CD14-positive monocyte (primary cell): Measurements from ENCODE around the gene SRMS. TPM values are rescaled to one million over a fixed set of nuclear protein-coding genes. Genes with fewer than 3 reads are reported as not detected.
"Not testable (repeated sequence)": the region's sequence is repeated elsewhere in the genome, so short reads cannot be mapped to it uniquely, and the experiment has no call there.

Experiments
- DNase-seq, 3 donors: peaks; one replicate each; pipeline ENCODE4 v3.0.0-alpha.2; 2011 to 2022
- H2AFZ ChIP-seq: 2 replicates; pipeline ENCODE4 v1.6.0; 2012; ENCODE audit warnings: mild to moderate bottlenecking, low read depth, low read length, inconsistent platforms; ENCODE audit not compliant: insufficient read depth, poor library complexity, severe bottlenecking
- H3K27ac ChIP-seq, 2 donors: 1 replicate in 1 of 2; 2 replicates in 1 of 2; pipeline ENCODE4 v1.5.1; 2012 to 2013; ENCODE audit warnings: low read length in 2 of 2, control low read depth in 1 of 2, inconsistent platforms in 1 of 2, low read depth in 1 of 2, mild to moderate bottlenecking in 1 of 2
- H3K27me3 ChIP-seq, 2 donors: one replicate each; pipeline versions ENCODE4 v1.6.0 to v1.6.1; 2011 to 2013; ENCODE audit warnings: low read length in 2 of 2; ENCODE audit not compliant: control insufficient read depth in 2 of 2, insufficient read depth in 2 of 2
- H3K36me3 ChIP-seq, 2 donors: replicated peaks in 1 of 2; 1 replicate in 1 of 2; 2 replicates in 1 of 2; pipeline versions ENCODE4 v1.5.1 to v1.6.1; 2012 to 2013; ENCODE audit warnings: low read length in 2 of 2, control low read depth in 1 of 2, inconsistent platforms in 1 of 2, mild to moderate bottlenecking in 1 of 2; ENCODE audit not compliant: insufficient read depth in 2 of 2, control insufficient read depth in 1 of 2
- H3K4me1 ChIP-seq, 2 donors: 1 replicate in 1 of 2; 2 replicates in 1 of 2; pipeline versions ENCODE4 v1.5.1 to v1.6.1; 2012 to 2013; ENCODE audit warnings: low read length in 2 of 2, control low read depth in 1 of 2, inconsistent platforms in 1 of 2, mild to moderate bottlenecking in 1 of 2, moderate library complexity in 1 of 2; ENCODE audit not compliant: insufficient read depth in 2 of 2, control insufficient read depth in 1 of 2
- H3K4me2 ChIP-seq: replicated peaks from 2 replicates; pipeline ENCODE3; 2012; ENCODE audit warnings: low read length, moderate library complexity, mild to moderate bottlenecking; ENCODE audit not compliant: poor library complexity, severe bottlenecking; ENCODE audit errors: extremely low read depth
- H3K4me3 ChIP-seq, 3 experiments: fragments of 200-600 bp in 1 of 3; sonication (generic) in 1 of 3; replicated peaks in 1 of 3; 1 replicate in 2 of 3; 2 replicates in 1 of 3; pipeline ENCODE4 v1.5.1; 2011 to 2013; ENCODE audit warnings: low read length in 3 of 3, mild to moderate bottlenecking in 3 of 3, control low read depth in 2 of 3, low read depth in 2 of 3, inconsistent platforms in 1 of 3, moderate library complexity in 1 of 3
- H3K79me2 ChIP-seq: 2 replicates; pipeline ENCODE4 v1.6.0; 2012; ENCODE audit warnings: mild to moderate bottlenecking, control low read depth, inconsistent platforms, low read length, moderate library complexity; ENCODE audit not compliant: insufficient read depth
- H3K9ac ChIP-seq: 2 replicates; pipeline ENCODE4 v1.6.0; 2017; ENCODE audit warnings: low read length, mild to moderate bottlenecking; ENCODE audit not compliant: insufficient read depth, poor library complexity, severe bottlenecking
- H3K9me3 ChIP-seq, 2 donors: replicated peaks in 1 of 2; 1 replicate in 1 of 2; 2 replicates in 1 of 2; pipeline versions ENCODE4 v1.5.1 to v1.6.1; 2012 to 2013; ENCODE audit warnings: low read length in 2 of 2, control low read depth in 1 of 2; ENCODE audit not compliant: control insufficient read depth in 1 of 2, insufficient read depth in 1 of 2
- H4K20me1 ChIP-seq: 2 replicates; pipeline ENCODE4 v1.6.0; 2012; ENCODE audit warnings: mild to moderate bottlenecking, low read length, control low read depth, moderate library complexity; ENCODE audit not compliant: insufficient read depth
- H3K27ac Mint-ChIP-seq, 7 donors: one replicate each; pipeline ENCODE4 v1.8.0; 2020; ENCODE audit warnings: mild to moderate bottlenecking in 7 of 7, mixed read lengths in 7 of 7, moderate library complexity in 6 of 7, inconsistent platforms in 2 of 7
- H3K27me3 Mint-ChIP-seq, 3 donors: one replicate each; pipeline ENCODE4 v1.8.0; 2021 to 2022; ENCODE audit warnings: low read depth in 3 of 3, mild to moderate bottlenecking in 3 of 3, mixed read lengths in 3 of 3, moderate library complexity in 3 of 3, inconsistent platforms in 1 of 3
- H3K36me3 Mint-ChIP-seq, 2 donors: one replicate each; pipeline ENCODE4 v1.8.0; 2020; ENCODE audit warnings: mixed read lengths in 2 of 2, inconsistent platforms in 1 of 2, mild to moderate bottlenecking in 1 of 2
- H3K4me1 Mint-ChIP-seq: one replicate; pipeline ENCODE4 v1.8.0; 2020; ENCODE audit warnings: mild to moderate bottlenecking, mixed read lengths
- H3K4me3 Mint-ChIP-seq, 2 donors: one replicate each; pipeline ENCODE4 v1.8.0; 2020; ENCODE audit warnings: mild to moderate bottlenecking in 2 of 2, mixed read lengths in 2 of 2, moderate library complexity in 1 of 2
- H3K9me3 Mint-ChIP-seq, 7 donors: one replicate each; pipeline ENCODE4 v1.8.0; 2020 to 2022; ENCODE audit warnings: mixed read lengths in 7 of 7, mild to moderate bottlenecking in 6 of 7, moderate library complexity in 6 of 7, inconsistent platforms in 2 of 7
- CTCF ChIP-seq: fragments of 200-600 bp; IDR thresholded peaks from one replicate; pipeline ENCODE4 v1.8.0; 2022; ENCODE audit warnings: antibody characterized with exemption, mild to moderate bottlenecking
- WGBS: methylation state at CpG from one replicate; pipeline ENCODE4 v1.1.5; 2013; ENCODE audit warnings: missing lambda C conversion rate; ENCODE audit not compliant: insufficient coverage; 5-methylcytosine and 5-hydroxymethylcytosine counted together
- intact Hi-C, 2 donors: fragments of 100-400 bp; cut with micrococcal nuclease; formaldehyde crosslinking; loops; one replicate each; pipeline versions ENCODE4 v1.15.0 to v1.15.1; 2023
- polyA plus RNA-seq, 3 donors: library from polyadenylated mRNA; depleted of rRNA in 1 of 3; unstranded in 2 of 3; stranded (reverse) in 1 of 3; fragments of 300-500 nt in 2 of 3; fragments of >200 nt in 1 of 3; fragmentation: Illumina TruSeq in 2 of 3; gene quantifications; 1 replicate in 2 of 3; 2 replicates in 1 of 3; pipeline ENCODE4 v1.2.3, GENCODE V29; 2012 to 2021

Gene SRMS
- polyA plus RNA-seq, 3 donors: not detected

DNA sequence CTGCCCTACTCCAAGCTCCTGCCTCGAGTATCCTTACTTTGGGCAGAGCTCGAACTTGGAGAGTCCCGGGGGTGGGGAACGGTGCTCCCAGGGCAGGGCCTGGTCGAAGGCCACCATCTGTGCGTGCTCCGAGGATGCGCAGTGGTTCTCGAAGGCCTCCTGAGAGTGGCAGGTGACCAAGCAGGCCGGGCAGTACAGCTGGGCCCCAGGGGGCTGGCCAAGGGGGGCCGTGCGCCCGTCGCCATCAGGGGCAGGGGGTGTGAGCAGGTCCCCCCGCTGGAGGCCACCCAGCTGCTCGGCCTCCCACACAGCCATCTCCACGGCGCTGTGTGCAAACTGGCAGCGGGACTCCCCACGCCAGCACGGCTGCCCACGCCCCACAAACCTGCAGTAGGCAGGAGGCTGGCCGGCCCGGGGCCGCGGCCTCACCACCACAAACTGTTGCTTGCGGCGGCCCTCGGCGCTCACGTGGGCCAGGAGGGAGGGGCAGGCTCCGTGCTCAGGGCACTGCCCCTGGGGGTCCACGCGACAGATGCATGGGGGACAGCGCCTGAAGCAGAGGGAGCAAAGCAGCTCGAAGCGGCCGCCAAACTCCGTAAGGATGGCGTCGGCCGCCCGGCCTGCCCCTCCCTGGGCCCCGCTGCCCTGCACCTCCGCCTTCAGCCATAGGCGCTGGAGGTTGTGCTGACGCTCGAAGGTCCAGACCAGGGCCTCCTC, 24.7 kb upstream of the SRMS start:
- Mint-ChIP-seq H3K4me1 (peaks cover 31% of the 10 kb centered on the region), H3K4me3 (peak overlapping the region in 1 of 2 donors; percentile 12), H3K36me3 (peaks cover 8 to 10% of the 10 kb centered on the region in 2 donors), H3K27ac (no peak overlapping the region), H3K9me3 (peaks cover 0 to 13% (median 1%) of the 10 kb centered on the region in 7 donors), H3K27me3 (peaks cover 24 to 71% (median 42%) of the 10 kb centered on the region in 3 donors)
- peaks cover 7 to 13% of the 10 kb centered on the region in 2 donors for H3K36me3 ChIP-seq
- peaks cover 42 to 53% of the 10 kb centered on the region in 2 donors for H3K4me1 ChIP-seq
- no peak for TF ChIP-seq CTCF
- no peak overlapping the region for H2AFZ ChIP-seq
- H3K4me2 ChIP-seq: no peak overlapping the region
- H3K27ac ChIP-seq: no peak overlapping the region
- peaks cover 57% of the 10 kb centered on the region for H4K20me1 ChIP-seq
- DNase-seq: no peak
- no peaks in the 10 kb centered on the region for H3K9me3 ChIP-seq
- intact Hi-C loops: loop anchor here in 1 of 2 donors (5.0 kb wide), 1 partner anchor 165 kb away; the partner anchor contains the start of genes LIME1 and SLC2A4RG
- H3K9ac ChIP-seq: no peak overlapping the region
- H3K4me3 ChIP-seq: no peak overlapping the region
- WGBS: 91% methylated on average over 42 of the region's 48 CpGs
- peaks cover 0 to 55% of the 10 kb centered on the region in 2 donors for H3K27me3 ChIP-seq
- H3K79me2 ChIP-seq: peaks cover 7% of the 10 kb centered on the region

- not testable (repeated sequence) for H3K27ac ChIP-seq, DNase-seq, H3K4me2 ChIP-seq, H3K9me3 ChIP-seq, H2AFZ ChIP-seq, H3K4me3 ChIP-seq, H3K4me3 Mint-ChIP-seq, H3K9ac ChIP-seq, H3K27ac Mint-ChIP-seq, H3K79me2 ChIP-seq
- H3K4me1 Mint-ChIP-seq: peaks cover 33% of the 10 kb centered on the region
- Histone ChIP-seq H3K36me3 (peaks cover 9 to 20% of the 10 kb centered on the region in 2 donors), H3K27me3 (peaks cover 0 to 59% of the 10 kb centered on the region in 2 donors), H3K4me1 (peaks cover 49 to 61% of the 10 kb centered on the region in 2 donors), H4K20me1 (peaks cover 69% of the 10 kb centered on the region)
- H3K27me3 Mint-ChIP-seq: peaks cover 22 to 68% (median 37%) of the 10 kb centered on the region in 3 donors
- peaks cover 0 to 18% (median 3%) of the 10 kb centered on the region in 7 donors for H3K9me3 Mint-ChIP-seq
- WGBS: 100% methylated on average over 1 of the region's 11 CpGs
- intact Hi-C loops: loop anchor here in 1 of 2 donors (5.0 kb wide), 1 partner anchor 166 kb away; the partner anchor contains the start of genes LIME1 and SLC2A4RG
- peaks cover 6 to 14% of the 10 kb centered on the region in 2 donors for H3K36me3 Mint-ChIP-seq
Observed at GRCh38 chr20:63571087-63571478, 23.5 kb upstream of the SRMS start.
